Activated T-helper 9 cell treated with anti-CD3 and anti-CD28 coated beads, Interleukin-2, amount 50 U/mL, for 16 hours (primary cell): ENCODE data around the gene CABCOCO1.
"Not testable (repeated sequence)": the region's sequence is repeated elsewhere in the genome, so short reads cannot be mapped to it uniquely, and the experiment has no call there.

Experiments used
- DNase-seq: peaks from one replicate; pipeline ENCODE4 v3.0.0-alpha.2; 2020; ENCODE audit warnings: low read depth

CABCOCO1 gene

DNA sequence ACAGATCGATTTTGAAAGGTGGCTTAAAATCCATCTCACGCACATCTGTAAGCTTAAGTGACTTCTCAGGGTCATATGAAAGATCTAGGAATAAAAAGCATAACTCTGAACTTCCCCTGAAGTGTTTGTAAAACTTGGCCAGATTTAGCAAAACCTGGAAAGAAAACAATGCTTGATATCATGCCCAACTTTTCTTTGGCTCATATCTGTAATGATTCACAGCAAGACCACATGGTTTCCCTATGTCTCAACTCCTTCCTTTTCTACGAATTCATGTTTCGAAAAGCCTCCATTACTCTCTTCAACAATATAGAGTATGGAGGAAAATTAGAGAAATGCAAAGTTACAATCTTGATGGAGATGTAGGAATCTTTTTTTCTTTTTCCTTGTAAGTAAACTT lies 20.1 kb upstream of the CABCOCO1 start:
- DNase-seq, result no peak

DNA sequence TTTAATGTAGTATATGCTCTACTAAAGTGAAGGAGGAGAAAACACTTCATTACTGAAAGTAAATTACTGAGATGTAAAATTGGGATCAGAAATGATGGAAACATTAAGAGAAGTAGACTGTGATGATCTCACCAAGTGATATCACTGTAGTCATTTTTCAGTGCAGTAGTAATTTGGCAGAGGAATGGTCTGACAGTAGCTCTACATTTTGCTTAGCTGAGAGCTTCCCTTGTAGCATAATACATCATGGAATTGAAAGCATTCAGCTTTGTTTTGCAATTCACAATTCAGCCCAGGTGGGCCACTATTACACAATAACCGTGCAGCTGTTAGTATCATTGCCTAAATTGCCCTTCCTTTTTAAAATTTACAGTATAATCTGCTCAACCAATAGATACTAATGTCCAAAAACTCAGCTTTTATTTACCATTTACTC lies 19.4 kb upstream of the CABCOCO1 start:
- DNase-seq, result no peak

DNA sequence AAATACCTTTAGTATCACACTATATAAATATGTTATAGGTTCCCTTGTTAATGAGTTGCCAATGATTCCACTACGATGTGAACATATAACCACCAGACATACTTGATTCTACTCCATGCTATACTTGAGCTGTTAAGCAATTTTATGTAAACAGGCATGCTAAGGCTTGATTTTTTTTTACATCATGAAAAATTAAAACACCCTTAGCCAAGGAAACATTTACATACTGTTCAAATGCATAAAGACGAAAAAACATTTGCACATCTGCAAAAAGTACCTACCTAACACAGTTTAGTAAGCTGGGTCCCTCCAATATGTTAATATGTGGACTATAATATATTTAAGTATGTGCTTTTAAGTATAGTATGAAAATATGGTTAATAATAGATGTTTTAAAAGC lies 9.0 kb upstream of the CABCOCO1 start:
- no peak for DNase-seq

DNA sequence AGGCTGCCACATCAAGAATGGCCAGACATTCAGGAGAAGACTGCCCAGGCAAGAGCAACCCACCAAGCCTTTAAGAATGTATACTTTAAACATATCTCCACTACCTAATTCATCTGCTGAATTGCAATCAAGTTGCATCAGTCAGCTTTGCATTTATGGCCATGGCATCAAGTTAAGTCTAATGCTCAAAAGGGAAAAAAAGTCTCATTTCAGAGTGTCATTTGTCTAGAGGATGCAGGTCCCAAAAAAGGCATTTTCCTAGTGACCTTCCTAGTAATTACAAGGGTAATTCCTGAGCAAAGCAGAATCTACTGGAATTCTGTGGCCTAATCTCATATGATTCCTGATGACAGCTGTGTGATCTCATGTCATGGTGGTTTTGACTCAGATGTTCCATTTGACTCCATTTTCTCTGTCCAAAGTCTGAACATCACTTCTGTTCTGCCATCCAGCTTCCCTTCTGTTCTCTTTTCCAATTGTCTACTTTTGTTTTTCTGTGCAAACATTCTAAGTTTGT lies 7.3 kb upstream of the CABCOCO1 start:
- DNase-seq, result no peak

DNA sequence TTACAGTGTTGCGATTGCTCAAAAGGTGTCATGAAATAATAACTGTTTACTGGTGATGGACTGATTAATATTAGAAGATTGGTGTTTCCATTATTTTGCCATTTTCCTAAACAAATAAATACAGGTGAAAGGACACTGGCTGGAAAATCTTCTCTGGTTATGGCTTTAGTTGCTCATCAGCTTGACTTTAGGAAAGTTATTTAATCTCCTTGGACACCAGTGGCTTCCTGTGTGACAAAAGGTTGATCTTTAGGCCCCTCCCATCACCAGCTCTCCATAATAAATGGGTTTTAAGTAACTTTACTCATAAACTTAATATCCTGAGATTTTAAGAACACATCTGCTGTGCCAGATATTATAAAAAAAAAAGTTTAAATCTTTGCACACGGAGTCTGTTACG lies 737 bp downstream of the CABCOCO1 start:
- DNase-seq, result no peak

DNA sequence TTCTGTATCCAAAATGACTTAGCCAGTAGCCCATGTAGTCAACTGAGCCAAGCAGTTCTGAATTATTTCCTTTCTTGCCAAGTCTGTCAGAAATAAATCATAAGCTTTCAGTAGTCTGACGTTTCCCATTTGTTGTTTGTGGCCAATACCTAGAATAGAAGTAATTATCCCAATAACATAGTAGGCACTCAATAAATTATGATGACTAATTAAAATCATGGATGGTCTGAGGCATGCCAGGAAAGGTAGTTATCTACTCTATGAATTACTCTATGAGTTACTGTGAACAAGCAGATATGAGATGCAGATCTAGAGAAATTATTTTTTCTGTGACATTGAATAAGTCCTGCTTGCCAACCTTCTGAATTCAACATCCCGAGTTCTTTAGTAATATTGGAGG lies 2.3 kb downstream of the CABCOCO1 start:
- DNase-seq, result no peak

DNA sequence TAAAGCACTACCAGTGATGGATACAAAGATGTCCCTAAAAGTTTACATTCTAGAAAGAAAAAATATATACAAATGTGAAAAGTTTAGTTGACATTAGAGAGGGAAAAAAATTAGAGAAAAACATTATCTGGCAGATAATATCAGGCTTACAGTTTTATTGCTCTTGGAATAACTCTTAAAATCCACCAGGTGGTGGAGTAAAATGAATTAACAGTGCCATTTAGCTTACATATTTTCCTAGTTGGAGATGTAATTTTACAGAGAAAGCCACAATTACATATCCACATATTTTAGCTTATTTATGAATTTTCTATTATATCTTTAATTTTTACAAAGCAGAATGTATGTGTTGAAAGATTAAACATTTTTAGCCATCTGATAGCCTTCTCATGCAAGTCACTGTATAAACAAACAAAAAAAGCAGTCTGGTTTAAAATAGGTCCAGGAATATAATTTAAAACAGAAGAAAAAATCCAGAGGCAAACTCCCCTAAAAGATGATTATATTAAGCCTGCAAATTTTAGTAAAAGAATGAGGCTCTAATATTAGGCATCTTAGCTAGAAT lies 6.5 kb downstream of the CABCOCO1 start:
- no peak for DNase-seq

DNA sequence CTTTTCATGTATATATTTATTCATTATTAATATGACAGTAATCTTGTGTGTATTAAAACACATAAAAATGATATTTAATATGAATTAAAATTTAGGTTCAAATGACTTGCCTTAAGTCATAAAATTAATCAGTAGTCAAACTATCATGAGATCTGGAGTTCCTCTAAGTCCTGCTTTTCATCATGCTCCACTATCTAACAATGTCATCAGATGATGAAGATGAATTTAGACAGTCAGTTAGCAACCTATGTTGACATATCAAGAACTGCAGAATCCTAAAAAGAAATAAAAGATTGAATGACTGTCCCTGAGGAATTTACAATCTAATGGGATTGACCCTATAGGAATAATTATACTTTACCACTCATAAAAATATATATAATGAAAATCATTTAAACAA lies 7.1 kb downstream of the CABCOCO1 start:
- no peak for DNase-seq

DNA sequence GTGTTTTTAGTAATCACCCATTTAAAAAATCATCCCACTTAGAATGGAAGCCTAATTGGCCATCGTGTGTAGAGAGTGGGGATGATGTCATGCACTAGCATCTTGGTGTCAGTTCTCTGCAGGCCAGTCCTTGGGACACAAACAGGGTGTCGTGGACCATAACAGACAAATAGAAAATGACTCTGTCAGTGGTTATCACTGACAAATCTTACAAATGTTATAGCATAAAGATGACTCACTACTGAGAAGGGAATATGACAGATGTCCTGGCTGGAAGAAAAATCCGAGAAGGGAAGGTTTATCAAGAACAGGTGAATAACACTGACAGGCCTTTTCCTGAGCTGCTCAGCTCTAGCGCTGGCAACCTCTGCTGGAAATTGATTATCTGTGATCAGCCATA lies 10.6 kb downstream of the CABCOCO1 start:
- DNase-seq, result no peak

DNA sequence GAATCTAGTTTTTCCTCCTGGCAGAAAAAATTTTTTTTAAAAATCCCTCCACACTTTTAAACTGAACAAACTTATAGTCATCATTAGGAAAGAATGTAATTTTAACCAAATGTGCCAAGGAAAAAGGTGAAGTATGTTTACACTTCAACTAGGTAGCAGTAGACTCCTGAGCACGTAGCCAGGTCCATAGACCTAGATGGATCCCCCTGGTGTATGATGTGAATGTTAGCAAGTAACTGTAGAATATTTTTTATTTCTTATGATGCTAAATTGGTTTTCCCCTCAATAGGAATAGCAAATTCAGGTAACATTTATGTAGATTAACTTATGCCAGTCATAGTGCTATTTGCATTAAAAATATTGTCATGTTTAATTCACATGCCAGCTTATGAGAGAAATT lies 19.6 kb downstream of the CABCOCO1 start:
- DNase-seq, result no peak

DNA sequence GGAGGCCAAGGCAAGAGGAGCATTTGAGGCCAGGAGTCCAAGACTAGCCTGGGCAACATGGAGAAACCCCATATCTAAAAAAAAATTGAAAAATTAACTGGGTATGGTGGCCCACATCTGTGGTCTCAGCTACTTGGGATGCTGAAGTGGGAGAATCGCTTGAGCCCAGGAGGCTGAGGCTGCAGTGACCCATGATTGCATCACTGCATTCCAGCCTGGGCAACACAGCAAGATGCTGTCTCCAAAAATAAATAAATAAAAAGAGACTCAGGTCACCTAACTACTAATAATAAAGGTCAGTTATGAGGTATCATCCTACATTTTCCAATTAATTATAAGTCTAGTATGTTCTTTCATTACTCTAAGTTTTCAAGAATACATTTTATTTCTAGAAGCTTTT lies 20.6 kb downstream of the CABCOCO1 start:
- DNase-seq, result no peak

DNA sequence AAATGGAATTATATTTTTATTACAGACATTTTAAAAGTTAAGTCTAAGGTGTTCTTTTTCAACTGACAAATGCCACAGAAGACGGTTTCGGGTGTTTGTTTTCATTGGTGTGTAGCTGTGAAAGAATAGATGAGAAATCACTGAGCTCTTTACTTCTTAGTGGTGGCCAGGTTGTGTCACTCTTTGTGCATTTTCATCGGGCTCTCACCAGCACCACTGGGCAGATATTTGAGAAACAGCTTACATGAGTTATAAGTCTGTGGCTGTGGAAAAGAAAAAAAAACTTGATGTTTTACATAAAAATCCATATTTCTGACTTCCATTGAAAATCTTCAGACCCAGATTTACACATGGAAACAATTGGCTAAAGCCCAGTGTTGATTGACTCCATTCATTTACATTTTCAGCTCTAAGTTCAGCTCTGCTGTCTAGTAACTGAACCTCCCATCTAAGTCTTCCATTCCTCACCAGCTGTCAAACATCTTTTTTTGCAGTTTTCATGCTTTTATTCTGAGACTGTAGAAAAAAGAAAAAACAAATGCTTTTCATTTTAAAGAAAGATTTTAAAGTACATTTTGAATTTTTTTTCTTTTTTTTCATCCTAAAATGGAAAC lies 22.3 kb downstream of the CABCOCO1 start:
- DNase-seq, result no peak

DNA sequence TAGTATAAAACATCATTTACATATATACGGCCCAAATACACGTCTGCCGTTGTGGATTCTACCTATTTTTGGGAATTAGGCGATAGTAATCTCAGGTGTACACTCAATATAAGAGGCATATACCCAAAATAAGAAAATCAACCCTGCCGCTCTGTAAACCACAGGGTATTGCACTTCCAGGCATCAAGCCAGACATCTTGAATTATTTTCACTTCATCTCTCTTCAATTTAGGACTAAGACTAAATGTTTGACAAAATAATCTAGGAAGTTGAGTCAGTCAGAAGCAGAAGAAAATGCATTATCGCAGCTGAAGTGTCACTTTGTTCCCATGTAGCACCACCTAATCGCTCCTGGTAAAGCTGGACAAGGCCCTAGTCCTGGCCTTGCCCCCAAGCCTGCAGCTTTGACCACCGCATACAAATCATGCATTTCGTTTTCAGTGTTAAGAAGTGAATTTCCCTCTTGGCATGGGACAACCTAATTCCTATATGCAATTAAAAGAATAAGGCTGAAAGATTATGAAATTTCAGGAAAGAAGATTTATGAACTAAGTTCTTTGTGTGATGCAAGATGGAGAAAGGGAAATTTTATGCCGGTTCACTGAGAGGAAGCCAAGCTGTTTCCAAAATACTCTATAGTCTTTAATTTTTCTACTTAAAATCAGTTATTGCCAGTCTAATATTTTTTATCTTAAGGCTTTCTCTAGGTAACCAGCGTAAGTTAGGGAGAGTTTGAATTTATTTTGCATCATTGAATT lies 26.0 kb downstream of the CABCOCO1 start:
- no peak for DNase-seq

DNA sequence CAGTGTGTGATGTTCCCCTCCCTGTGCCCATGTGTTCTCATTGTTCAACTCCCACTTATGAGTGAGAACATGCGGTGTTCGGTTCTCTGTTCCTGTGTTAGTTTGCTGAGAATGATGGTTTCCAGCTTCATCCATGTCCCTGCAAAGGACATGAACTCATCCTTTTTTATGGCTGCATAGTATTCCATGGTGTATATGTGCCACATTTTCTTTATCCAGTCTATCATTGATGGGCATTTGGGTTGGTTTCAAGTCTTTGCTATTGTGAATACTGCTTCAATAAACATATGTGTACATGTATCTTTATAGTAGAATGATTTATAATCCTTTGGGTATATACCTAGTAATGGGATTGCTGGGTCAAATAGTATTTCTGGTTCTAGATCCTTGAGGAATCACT lies 28.9 kb downstream of the CABCOCO1 start:
- DNase-seq, result not testable (repeated sequence)

DNA sequence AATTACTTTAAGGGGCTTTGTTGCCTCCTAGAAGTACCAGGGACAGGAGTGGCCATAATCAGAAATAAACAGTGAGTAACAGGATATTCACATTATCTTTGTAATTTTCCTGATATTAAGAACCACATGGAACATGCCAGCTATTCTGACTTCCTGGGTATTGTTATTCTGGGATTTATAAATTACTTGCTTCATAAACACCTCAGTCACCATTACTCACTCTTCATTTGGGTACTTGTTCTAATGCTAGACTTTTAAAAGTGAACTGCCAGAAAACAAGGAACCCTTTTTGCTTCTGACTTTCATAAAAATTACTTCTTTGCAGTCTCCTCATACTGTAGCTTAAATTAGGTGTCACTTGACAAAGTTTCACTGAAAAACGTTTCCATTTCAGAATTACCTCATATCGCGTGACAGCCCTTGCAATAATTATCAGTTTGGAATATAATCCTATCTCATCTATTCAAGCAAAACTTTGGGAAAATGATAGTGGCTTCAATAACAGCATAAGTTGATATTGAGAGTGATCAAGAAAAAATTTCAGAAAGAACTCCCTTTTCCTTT lies 29.8 kb downstream of the CABCOCO1 start:
- no peak for DNase-seq

DNA sequence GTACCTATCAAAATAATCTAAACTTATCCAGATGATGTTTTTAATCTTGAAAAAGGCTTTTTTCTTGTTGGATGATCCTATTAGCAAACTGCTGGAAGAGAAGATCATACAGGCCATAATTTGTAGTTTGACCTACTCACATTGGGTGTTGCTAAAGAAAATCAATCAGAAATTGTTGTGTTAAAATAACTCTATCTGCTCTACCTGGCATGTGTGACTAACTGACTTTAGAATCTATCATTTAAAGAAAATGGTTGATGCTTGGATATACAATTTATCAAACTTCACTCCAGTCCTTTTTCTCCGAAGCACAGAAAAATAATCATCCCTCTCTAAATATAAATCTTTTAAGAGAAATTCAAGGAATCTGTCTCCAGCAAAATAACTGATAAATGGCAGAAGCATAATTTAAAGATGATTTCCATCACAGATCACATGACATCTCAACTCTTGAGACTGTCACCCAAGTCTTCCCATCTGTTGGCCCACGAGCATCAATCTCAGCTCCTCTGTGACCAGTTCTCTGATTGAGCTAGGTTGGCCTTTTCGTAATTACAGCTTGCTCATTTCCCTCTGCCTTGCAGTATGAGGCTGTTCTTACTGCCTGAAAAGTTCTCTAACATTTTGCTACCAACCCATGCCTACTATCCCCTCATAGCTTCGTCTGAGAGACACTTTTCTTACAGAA lies 36.4 kb downstream of the CABCOCO1 start:
- no peak for DNase-seq

DNA sequence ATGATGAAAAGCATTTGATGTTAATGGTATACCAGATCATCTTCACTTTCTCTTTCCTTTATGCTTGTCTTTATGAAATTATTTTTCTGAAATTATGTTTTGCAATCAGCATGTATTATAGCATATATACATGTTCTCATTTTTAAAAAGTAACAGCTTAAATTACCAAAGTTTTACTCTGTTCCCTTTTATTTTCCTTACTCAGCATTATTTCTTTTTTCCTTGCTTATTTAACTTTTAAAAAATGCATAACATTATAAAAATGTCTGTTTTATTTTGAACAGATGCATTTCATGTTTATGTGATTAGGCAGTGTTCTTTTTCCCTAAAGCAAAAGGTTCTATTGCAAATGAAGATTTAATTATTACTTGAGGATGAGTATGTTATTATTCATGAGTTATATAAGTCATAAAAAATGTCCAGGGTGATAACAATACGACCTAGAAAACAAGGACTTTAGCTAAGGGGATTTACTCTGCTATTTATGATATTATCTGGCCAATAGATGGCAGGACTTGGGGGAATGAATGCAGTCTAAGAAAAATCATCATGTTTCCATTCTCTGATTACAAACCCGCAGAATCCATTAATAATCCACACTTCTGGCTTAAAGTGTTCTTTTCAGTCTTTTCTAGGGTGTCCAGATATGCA lies 38.5 kb downstream of the CABCOCO1 start:
- no peak for DNase-seq

DNA sequence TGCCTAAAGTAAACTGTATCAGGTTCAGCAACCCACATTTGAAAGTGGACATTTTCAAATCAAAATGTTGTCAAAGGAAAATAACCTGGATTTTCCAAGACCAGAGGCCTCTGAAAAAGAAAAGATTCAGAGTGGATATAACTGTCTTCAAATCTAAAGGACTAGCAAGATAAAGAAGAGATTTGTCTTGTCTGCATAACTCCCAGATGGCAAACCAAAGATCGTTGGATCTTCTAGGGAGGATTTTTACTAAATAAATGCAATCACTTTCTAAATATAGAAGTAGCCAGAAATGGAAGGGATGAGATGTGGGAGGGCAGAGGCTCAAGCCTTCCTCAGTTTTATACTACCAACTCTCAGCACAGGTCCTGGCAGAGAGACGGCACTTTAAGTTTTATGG lies 39.0 kb downstream of the CABCOCO1 start:
- DNase-seq, result no peak

DNA sequence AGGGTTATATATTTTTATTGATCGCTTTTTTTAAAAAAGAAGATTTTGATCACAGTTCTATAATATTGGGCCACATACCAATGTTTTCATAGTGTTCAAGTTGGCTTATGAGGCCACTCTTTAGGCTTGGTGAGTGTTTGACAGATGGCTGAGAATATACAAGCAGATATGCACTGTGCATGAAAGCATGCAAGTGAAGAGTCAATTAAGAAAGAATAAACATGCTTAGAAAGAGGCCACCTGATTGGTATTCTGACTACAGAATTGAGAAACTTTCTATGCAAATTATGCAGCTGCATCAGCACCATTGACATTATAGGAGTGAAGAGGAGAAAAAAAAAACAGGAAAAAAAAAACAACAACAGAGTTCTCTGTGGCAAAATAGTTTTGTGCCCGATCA lies 39.9 kb downstream of the CABCOCO1 start:
- DNase-seq, result no peak

DNA sequence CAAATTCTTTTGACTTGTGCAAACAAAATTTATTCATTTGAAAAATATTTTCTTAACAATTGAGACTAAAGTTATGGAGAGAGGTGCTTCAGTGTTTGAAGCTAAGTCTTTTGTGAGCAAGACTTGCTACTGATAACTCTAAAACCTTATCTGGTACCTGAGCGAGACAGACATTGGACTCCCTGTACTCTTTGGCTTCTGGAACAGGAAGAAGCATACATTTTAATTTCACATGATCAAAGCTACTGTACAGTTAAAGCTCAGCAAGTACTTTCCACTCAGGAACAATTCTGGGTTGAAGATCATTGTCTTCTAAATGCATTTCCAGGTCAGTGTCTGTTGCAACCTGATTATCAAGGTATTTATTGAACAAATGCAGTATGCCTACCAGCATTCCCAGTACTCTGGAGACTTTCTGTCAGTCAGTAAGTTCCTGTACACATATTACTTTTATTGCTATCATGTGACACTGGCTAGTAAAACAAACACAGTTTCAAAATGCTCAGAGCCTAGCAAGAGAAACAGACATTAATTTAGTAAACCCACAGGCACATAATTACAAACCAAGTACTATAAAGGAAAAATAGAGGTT lies 42.4 kb downstream of the CABCOCO1 start:
- DNase-seq, result no peak

DNA sequence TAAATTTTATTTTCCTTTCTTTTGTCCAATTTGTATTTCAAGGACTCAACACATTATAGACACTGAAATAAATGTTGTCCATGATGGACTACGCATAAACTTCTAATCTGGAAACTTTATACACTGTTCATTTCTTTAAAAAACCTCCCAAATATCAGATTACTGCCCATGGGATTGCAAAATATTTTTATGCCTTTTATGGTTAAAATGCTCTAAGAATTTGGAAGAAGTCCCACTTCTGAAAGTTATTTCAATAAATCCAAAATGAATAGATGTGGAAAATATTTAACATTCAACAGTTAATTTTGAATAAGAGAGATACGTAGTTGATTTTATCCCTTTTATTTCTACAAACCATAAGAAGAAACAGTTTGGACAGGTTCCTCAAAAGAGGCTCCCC lies 46.1 kb downstream of the CABCOCO1 start:
- no peak for DNase-seq

DNA sequence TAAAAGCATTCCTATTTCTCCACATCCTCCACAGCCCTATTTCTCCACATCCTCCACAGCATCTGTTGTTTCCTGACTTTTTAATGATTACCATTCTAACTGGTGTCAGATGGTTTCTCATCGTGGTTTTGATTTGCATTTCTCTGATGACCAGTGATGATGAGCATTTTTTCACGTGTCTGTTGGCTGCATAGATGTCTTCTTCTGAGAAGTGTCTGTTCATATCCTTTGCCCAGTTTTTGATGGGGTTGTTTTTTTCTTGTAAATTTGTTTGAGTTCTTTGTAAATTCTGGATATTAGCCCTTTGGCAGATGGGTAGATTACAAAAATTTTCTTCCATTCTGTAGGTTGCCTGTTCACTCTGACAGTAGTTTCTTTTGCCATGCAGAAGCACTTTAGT lies 49.4 kb downstream of the CABCOCO1 start:
- not testable (repeated sequence) for DNase-seq
